Mucosa of descending colon (tissue), 3 donors: ENCODE measurements around the gene KRT75. TPM values are rescaled to one million over a fixed set of nuclear protein-coding genes. Genes with fewer than 3 reads are reported as not detected.
A peak's percentile ranks its signal among the peaks of the same experiment; 100 is the strongest.

Experiments used
- ATAC-seq: fragments of 200-7000 bp; cut with Tn5 transposase; one replicate; pipeline ENCODE4 v1.9.1; 2020; ENCODE audit warnings: mild to moderate bottlenecking, moderate library complexity
- DNase-seq, 3 donors: peaks; one replicate each; pipeline ENCODE4 v3.0.0-alpha.2; 2020
- H3K36me3 ChIP-seq: fragments of 200-600 bp; one replicate; pipeline ENCODE4 v1.8.0; 2021; ENCODE audit warnings: low read depth, mild to moderate bottlenecking
- H3K4me1 ChIP-seq: fragments of 200-600 bp; one replicate; pipeline ENCODE4 v1.8.0; 2021; ENCODE audit warnings: low read depth, mild to moderate bottlenecking
- H3K4me3 ChIP-seq: fragments of 200-600 bp; one replicate; pipeline ENCODE4 v1.8.0; 2021; ENCODE audit warnings: mild to moderate bottlenecking
- H3K9me3 ChIP-seq: fragments of 200-600 bp; one replicate; pipeline ENCODE4 v1.8.0; 2021; ENCODE audit warnings: mild to moderate bottlenecking
- intact Hi-C, 2 donors: fragments of 100-400 bp; cut with DNase I in 1 of 2; cut with micrococcal nuclease in 1 of 2; formaldehyde crosslinking; loops; one replicate each; pipeline versions ENCODE4 v1.11.0 to v1.11.1; 2022; cut with DNase I, micrococcal nuclease
- total RNA-seq, 3 donors: library from RNA; stranded (reverse); fragmentation: NEBNext Ultra II Directional in 2 of 3; extraction: Animal tissue kit (Norgen Biotek cat#: 25700) in 2 of 3; gene quantifications; one replicate each; pipeline versions ENCODE4 v1.2.1 to v1.2.4, GENCODE V29; 2021 to 2023
- TF ChIP-seq, protein P1 (sequence below): fragments of 200-600 bp; IDR thresholded peaks from one replicate; pipeline ENCODE4 v1.8.0; 2022; ENCODE audit warnings: antibody characterized with exemption, mild to moderate bottlenecking
- donor health status: DM: no; HTN: no; CAD: no; lungs with moderate emphysema.
- donor health status: DM: no; HTN: no; CAD: no.
- donor health status: DM: no; HTN: yes; CAD: no.

The KRT75 gene
- total RNA-seq, 3 donors from 2014 or later, result not detected

DNA sequence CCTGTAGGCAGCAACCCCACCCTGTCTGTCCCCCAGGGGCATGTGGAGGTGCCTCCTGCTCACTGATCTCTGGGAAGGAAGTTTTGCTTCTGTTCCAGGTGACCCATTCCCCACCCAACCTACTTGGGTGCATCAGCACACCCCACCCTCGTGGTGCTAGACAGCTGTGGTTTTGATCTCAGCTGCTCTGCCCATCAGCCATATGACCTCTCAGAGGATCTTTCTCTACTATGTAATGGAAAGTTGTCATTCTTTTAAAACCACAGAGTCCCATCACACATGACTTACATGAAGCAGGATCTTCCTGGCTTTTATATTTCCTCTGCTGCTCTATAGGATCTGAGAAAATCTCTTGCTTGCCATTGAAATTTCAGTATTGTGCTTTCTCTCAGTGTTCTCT lies 14.5 kb downstream of the KRT75 start:
- no peak for DNase-seq
- TF ChIP-seq, protein P1, sequence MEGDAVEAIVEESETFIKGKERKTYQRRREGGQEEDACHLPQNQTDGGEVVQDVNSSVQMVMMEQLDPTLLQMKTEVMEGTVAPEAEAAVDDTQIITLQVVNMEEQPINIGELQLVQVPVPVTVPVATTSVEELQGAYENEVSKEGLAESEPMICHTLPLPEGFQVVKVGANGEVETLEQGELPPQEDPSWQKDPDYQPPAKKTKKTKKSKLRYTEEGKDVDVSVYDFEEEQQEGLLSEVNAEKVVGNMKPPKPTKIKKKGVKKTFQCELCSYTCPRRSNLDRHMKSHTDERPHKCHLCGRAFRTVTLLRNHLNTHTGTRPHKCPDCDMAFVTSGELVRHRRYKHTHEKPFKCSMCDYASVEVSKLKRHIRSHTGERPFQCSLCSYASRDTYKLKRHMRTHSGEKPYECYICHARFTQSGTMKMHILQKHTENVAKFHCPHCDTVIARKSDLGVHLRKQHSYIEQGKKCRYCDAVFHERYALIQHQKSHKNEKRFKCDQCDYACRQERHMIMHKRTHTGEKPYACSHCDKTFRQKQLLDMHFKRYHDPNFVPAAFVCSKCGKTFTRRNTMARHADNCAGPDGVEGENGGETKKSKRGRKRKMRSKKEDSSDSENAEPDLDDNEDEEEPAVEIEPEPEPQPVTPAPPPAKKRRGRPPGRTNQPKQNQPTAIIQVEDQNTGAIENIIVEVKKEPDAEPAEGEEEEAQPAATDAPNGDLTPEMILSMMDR, result no peak
- ATAC-seq, result no peak
- Histone ChIP-seq H3K4me1 (no peaks in the 10 kb centered on the region), H3K4me3 (no peak overlapping the region), H3K36me3 (no peaks in the 10 kb centered on the region), H3K9me3 (no peaks in the 10 kb centered on the region)
- intact Hi-C loops, result no loop called here

DNA sequence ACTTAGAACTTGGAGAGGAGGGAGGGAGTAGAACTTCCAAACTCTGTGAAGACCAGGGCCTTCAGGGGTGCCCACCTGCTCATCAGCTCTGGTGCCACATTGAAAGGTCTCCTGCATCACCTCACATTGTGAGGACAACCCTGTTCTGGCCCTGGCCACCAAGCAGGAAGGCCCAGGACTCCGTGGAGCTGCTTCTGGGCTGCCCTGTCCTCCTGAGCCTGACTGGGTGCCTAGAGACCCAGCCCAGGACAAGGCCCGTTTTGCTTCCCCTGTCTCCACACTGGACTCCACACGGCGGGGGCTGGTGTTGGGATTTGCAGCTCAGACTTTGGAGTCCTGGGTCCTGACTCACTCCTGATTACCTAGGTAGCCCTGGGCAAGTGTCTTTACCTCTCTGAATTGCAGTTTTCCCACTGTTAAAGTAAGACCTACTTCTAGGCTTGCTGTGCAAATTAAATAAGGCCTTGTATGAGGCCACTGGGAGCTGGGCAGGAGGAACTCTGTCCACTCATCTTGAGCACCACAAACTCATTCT lies 15.5 kb downstream of the KRT75 start:
- ATAC-seq, result no peak
- intact Hi-C loops, result no loop called here
- TF ChIP-seq, protein P1, result no peak
- Histone ChIP-seq H3K36me3 (no peaks in the 10 kb centered on the region), H3K4me3 (no peak overlapping the region), H3K4me1 (no peaks in the 10 kb centered on the region), H3K9me3 (no peaks in the 10 kb centered on the region)
- DNase-seq, result no peak

DNA sequence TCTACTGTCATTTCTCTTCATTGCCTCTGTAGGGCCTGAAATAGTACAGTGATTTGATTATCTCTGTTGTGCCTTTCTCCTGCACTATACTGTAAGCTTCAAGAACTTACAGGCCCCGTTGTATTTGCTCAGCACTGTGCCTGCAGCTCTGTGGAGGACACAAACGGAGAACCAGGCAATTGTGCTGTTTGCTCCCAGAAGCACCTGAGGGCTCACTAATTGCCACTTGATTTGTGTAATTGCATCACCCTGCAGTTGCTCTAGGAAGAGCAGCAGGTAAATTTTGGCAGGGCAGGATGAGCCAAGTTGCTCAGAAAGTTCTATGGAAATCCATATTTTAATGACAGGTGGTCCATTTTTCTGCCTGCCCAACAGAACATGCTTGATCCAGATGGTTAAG lies 16.4 kb downstream of the KRT75 start:
- Histone ChIP-seq H3K4me1 (no peaks in the 10 kb centered on the region), H3K9me3 (no peaks in the 10 kb centered on the region), H3K4me3 (no peak overlapping the region), H3K36me3 (no peaks in the 10 kb centered on the region)
- TF ChIP-seq, protein P1, result no peak
- DNase-seq (no peak), ATAC-seq (no peak)
- intact Hi-C loops, result no loop called here

DNA sequence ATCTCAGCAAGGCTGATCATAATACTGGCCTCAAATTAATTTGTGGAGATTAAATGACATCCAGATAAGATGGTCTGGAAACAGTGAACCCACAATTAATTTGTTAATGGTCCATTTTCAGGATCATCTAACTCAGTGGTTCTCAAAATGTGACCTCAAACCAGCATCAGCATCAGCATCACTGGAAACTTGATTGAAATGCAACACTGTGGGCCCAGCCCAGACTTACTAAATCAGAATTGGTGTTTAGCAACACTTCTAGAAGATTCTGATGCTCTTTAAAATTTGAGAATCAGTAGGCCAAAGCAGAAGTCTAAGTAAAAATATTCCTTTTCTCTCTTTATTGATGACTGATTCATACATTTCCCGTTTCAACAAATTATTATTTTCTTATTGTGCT lies 17.4 kb downstream of the KRT75 start:
- TF ChIP-seq, protein P1, result no peak
- ATAC-seq (no peak), DNase-seq (no peak)
- intact Hi-C loops, result no loop called here
- no peak overlapping the region for H3K4me3 ChIP-seq
- H3K4me1 ChIP-seq, result no peaks in the 10 kb centered on the region
- no peaks in the 10 kb centered on the region for H3K36me3 ChIP-seq
- H3K9me3 ChIP-seq, result no peaks in the 10 kb centered on the region

DNA sequence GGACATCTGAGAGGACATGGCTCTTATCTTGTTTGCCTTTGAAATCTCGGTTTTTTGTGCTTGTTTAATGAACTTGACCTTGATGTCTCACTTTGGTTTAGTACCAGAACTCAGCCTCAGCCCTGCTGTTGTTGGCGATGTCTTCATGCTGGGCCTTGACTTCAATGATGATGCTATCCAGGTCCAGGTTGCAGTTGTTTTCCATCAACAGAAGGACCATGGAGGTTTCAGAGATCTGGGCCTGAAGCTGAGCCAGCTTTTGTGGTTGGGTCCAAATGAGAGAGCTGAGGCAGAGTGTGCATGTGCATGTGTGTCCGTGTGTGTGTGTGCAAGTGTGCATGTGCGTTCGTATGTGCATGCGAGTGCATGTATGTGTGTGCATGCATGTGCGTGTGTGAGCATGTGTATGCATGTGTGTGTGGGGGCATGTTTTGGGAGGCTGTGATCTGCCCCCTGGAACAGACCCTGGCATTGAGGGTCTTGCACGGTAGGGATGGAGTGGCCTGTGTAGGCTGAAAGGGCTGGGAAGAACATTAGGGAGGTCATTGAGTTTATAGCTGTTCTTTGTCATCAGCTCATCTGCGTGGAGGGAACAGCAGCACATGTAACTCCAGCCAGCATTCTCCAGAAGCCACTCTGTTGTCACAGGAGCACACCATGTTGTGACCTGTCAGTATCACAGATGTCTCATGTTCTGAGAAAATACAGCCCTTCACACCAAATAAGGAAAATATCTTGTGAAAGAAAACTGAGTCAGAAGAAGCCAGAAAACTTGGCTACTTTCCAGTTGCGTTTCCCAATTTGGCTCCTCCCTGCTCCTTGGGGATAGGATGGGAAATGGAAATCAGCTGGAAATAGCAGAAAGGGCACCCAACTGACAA lies 18.1 kb downstream of the KRT75 start:
- H3K4me3 ChIP-seq, result no peak overlapping the region
- ATAC-seq, result peak; percentile 46
- H3K36me3 ChIP-seq, result no peaks in the 10 kb centered on the region
- no peaks in the 10 kb centered on the region for H3K4me1 ChIP-seq
- peak in 1 of 3 donors; percentile 25 for DNase-seq
- no peaks in the 10 kb centered on the region for H3K9me3 ChIP-seq
- intact Hi-C loops, result no loop called here
- TF ChIP-seq, protein P1, result no peak
